RPMI7951 (cell line): ENCODE data around the gene CLEC18C. TPM values are rescaled to one million over a fixed set of nuclear protein-coding genes. Genes with fewer than 3 reads are reported as not detected.
"Not testable (repeated sequence)": the region's sequence is repeated elsewhere in the genome, so short reads cannot be mapped to it uniquely, and the experiment has no call there.

Experiments used
- DNase-seq: peaks from one replicate; pipeline ENCODE4 v3.0.0-alpha.2; 2012; ENCODE audit warnings: low read depth
- total RNA-seq: library from RNA; depleted of rRNA; stranded (reverse); fragments of >200 nt; shearing (Covaris generic); gene quantifications from 2 replicates; pipeline ENCODE4 v1.2.3, GENCODE V29; 2014; rRNA removed

Gene CLEC18C
- not detected in 2 replicates for total RNA-seq

- DNase-seq: not testable (repeated sequence)
Observed at GRCh38 chr16:70173212-70173837, at the start of gene CLEC18C. TSS of gene CLEC18C (plus strand) at chr16:70173787. CDS start at chr16:70174279, 492 bp downstream.

GRCh38 chr16:70123822-70124221, 49.8 kb upstream of the CLEC18C start:
- DNase-seq: not testable (repeated sequence)

GRCh38 chr16:70126226-70126625, 47.4 kb upstream of the CLEC18C start:
- not testable (repeated sequence) for DNase-seq

- DNase-seq: not testable (repeated sequence)
Observed at GRCh38 chr16:70127706-70128105, 45.9 kb upstream of the CLEC18C start.

- DNase-seq: not testable (repeated sequence)
Observed at GRCh38 chr16:70128844-70129243, 44.7 kb upstream of the CLEC18C start.

GRCh38 chr16:70135796-70136195, 37.8 kb upstream of the CLEC18C start:
- DNase-seq: not testable (repeated sequence)

GRCh38 chr16:70136595-70136994, 37.0 kb upstream of the CLEC18C start:
- not testable (repeated sequence) for DNase-seq

- DNase-seq: not testable (repeated sequence)
Observed at GRCh38 chr16:70142739-70143138, 30.8 kb upstream of the CLEC18C start.

GRCh38 chr16:70143231-70143895, 30.2 kb upstream of the CLEC18C start:
- not testable (repeated sequence) for DNase-seq

- not testable (repeated sequence) for DNase-seq
Observed at GRCh38 chr16:70147853-70148252, 25.7 kb upstream of the CLEC18C start.

GRCh38 chr16:70148453-70148852, 25.1 kb upstream of the CLEC18C start:
- not testable (repeated sequence) for DNase-seq

- DNase-seq: not testable (repeated sequence)
Observed at GRCh38 chr16:70149296-70149695, 24.3 kb upstream of the CLEC18C start.

GRCh38 chr16:70151391-70151790, 22.2 kb upstream of the CLEC18C start:
- DNase-seq: no peak

GRCh38 chr16:70151941-70152509, 21.6 kb upstream of the CLEC18C start:
- no peak for DNase-seq

GRCh38 chr16:70152578-70153302, 20.8 kb upstream of the CLEC18C start:
- DNase-seq: no peak

GRCh38 chr16:70154736-70155135, 18.9 kb upstream of the CLEC18C start:
- DNase-seq: not testable (repeated sequence)

- no peak for DNase-seq
Observed at GRCh38 chr16:70156207-70156978, 17.2 kb upstream of the CLEC18C start.

GRCh38 chr16:70157105-70157476, 16.5 kb upstream of the CLEC18C start:
- DNase-seq: no peak

- DNase-seq: no peak
Observed at GRCh38 chr16:70157477-70158260, 15.9 kb upstream of the CLEC18C start.

GRCh38 chr16:70158261-70158939, 15.2 kb upstream of the CLEC18C start:
- DNase-seq: no peak
